Measurements from ENCODE around the gene ALG6. TPM values are rescaled to one million over a fixed set of nuclear protein-coding genes. Genes with fewer than 3 reads are reported as not detected.
A peak's percentile ranks its signal among the peaks of the same experiment; 100 is the strongest.

ALG6 gene
- total RNA-seq, 1 donor from 2014 or later, result 20.3 TPM

DNA sequence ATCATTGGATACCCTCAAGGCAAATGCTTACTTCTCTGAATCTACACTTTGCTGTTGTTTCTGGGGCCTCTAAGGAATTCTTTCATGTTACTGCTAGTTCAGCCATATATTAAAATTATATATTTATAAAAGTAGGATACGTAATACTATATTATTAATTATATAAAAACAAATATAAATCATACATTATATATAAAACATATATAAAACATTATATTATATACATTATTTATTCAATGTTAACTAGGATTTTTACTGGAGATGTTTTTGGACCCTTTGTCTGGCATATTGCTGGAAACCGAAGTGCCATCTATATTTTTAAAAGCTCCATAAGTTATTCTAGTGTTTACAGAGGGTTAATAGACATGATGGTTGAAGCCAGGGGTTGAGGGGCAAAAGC, 12.2 kb downstream of the ALG6 start:
- H3K27me3 Mint-ChIP-seq (ENCODE audit: low read depth), result no peaks in the 10 kb centered on the region
- H3K9me3 Mint-ChIP-seq, result peaks cover 11% of the 10 kb centered on the region

DNA sequence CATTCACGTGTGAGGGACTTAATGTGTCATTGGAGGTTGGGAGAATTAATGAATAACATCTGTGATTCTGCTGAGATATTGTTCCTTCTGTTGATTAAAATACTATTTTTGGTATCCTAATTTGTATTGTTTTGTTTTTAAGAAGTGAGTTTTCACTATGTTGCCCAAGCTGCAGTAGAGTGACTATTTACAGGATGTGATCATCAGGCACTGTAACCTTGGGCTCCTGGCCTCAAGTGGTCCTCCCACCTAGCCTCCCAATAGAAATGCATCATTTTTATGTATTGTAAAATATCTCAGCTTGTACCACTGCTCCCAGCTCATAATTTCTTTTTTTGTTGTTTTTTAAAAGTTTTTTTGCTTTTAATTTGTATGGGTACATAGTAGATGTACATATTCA, 14.3 kb downstream of the ALG6 start:
- Mint-ChIP-seq H3K9me3 (peaks cover 15% of the 10 kb centered on the region), H3K4me1 (no peaks in the 10 kb centered on the region), H3K4me3 (no peak overlapping the region), H3K27me3 (ENCODE audit: low read depth) (no peaks in the 10 kb centered on the region), H3K27ac (no peak overlapping the region), H3K36me3 (peaks cover 30% of the 10 kb centered on the region)
- TF ChIP-seq, protein P1, sequence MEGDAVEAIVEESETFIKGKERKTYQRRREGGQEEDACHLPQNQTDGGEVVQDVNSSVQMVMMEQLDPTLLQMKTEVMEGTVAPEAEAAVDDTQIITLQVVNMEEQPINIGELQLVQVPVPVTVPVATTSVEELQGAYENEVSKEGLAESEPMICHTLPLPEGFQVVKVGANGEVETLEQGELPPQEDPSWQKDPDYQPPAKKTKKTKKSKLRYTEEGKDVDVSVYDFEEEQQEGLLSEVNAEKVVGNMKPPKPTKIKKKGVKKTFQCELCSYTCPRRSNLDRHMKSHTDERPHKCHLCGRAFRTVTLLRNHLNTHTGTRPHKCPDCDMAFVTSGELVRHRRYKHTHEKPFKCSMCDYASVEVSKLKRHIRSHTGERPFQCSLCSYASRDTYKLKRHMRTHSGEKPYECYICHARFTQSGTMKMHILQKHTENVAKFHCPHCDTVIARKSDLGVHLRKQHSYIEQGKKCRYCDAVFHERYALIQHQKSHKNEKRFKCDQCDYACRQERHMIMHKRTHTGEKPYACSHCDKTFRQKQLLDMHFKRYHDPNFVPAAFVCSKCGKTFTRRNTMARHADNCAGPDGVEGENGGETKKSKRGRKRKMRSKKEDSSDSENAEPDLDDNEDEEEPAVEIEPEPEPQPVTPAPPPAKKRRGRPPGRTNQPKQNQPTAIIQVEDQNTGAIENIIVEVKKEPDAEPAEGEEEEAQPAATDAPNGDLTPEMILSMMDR (IDR thresholded peaks at IDR 0.05; ENCODE audit: unreplicated experiment), result no peak
- no peak for DNase-seq (ENCODE audit: low spot score in 2 of 2, unreplicated experiment in 2 of 2)

More for the DNA sequence above, 12.2 kb downstream of the ALG6 start:
- no peaks in the 10 kb centered on the region for H3K4me1 Mint-ChIP-seq
- DNase-seq (ENCODE audit: low spot score in 2 of 2, unreplicated experiment in 2 of 2), result no peak
- H3K4me3 Mint-ChIP-seq, result no peak overlapping the region
- no peak overlapping the region for H3K27ac Mint-ChIP-seq
- peaks cover 29% of the 10 kb centered on the region for H3K36me3 Mint-ChIP-seq
- TF ChIP-seq, protein P1 (IDR thresholded peaks at IDR 0.05; ENCODE audit: unreplicated experiment), result no peak

DNA sequence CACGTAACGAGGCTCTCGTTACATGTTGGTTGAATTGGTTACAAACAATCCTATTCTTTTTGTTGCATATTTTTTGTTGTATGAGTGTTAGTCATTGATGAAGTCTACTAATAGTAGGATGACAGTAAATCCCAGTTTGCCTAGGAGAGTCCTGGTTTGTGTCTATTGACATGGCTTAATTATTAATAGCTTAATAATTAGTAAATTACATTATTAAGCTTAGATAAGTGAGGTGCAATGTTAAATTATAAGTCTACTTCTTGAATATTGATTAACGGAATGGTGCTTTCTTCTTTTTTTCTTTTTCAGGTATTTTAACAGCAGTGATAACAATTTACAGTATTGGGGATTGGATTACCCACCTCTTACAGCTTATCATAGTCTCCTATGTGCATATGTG, 34.5 kb downstream of the ALG6 start:
- TF ChIP-seq, protein P1 (IDR thresholded peaks at IDR 0.05; ENCODE audit: unreplicated experiment), result no peak
- no peak overlapping the region for H3K4me3 Mint-ChIP-seq
- no peak for DNase-seq (ENCODE audit: low spot score in 2 of 2, unreplicated experiment in 2 of 2)
- H3K9me3 Mint-ChIP-seq, result peaks cover 4% of the 10 kb centered on the region
- H3K27ac Mint-ChIP-seq, result no peak overlapping the region
- peaks cover 7% of the 10 kb centered on the region for H3K4me1 Mint-ChIP-seq
- peaks cover 23% of the 10 kb centered on the region for H3K36me3 Mint-ChIP-seq
- no peaks in the 10 kb centered on the region for H3K27me3 Mint-ChIP-seq (ENCODE audit: low read depth)

DNA sequence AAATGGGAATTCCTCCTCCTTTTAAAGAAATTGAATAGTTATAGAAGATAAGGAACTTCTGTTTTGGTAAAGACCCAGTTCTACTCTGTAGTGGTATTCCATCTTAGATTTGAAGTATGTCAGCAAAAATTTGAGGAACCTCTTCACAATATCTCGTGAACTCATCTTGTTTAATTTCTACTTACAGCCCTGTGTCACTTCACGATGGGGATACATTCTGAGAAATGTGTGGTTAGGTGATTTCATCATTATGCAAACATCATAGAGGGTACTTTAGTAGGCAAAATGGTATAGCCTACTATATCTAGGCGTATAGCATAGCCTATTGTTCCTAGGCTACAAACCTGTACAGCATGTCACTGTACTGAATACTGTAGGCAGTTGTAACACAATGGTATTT, 36.0 kb downstream of the ALG6 start:
- Mint-ChIP-seq H3K4me1 (peaks cover 7% of the 10 kb centered on the region), H3K4me3 (no peak overlapping the region), H3K27ac (no peak overlapping the region), H3K36me3 (peaks cover 21% of the 10 kb centered on the region), H3K27me3 (ENCODE audit: low read depth) (no peaks in the 10 kb centered on the region), H3K9me3 (peaks cover 4% of the 10 kb centered on the region)
- TF ChIP-seq, protein P1 (IDR thresholded peaks at IDR 0.05; ENCODE audit: unreplicated experiment), result no peak
- DNase-seq (ENCODE audit: low spot score in 2 of 2, unreplicated experiment in 2 of 2), result no peak

DNA sequence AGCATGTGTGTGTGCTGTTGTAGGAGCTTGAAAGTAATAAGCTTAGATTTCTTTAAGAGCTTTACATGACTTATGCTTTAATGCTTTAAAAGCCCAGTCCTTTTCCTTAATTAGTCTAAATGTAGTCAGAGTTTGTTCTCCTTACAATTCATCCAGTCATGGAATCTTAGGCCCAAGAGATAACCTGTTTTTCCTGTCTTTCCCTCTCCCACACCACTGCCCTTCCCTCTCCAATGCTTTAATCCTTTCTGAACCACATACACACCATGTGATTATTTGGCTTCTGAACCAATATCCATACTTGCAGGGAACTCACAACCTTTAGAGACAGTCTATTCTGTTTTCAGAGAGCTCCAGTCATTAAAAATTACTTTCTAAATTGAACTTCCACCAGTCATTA, 37.6 kb downstream of the ALG6 start:
- peaks cover 7% of the 10 kb centered on the region for H3K4me1 Mint-ChIP-seq
- peak overlapping the region; percentile 36 for H3K27ac Mint-ChIP-seq
- no peaks in the 10 kb centered on the region for H3K27me3 Mint-ChIP-seq (ENCODE audit: low read depth)
- H3K4me3 Mint-ChIP-seq, result no peak overlapping the region
- H3K9me3 Mint-ChIP-seq, result no peaks in the 10 kb centered on the region
- TF ChIP-seq, protein P1 (IDR thresholded peaks at IDR 0.05; ENCODE audit: unreplicated experiment), result no peak
- H3K36me3 Mint-ChIP-seq, result peaks cover 9% of the 10 kb centered on the region
- DNase-seq (ENCODE audit: low spot score in 2 of 2, unreplicated experiment in 2 of 2), result no peak

DNA sequence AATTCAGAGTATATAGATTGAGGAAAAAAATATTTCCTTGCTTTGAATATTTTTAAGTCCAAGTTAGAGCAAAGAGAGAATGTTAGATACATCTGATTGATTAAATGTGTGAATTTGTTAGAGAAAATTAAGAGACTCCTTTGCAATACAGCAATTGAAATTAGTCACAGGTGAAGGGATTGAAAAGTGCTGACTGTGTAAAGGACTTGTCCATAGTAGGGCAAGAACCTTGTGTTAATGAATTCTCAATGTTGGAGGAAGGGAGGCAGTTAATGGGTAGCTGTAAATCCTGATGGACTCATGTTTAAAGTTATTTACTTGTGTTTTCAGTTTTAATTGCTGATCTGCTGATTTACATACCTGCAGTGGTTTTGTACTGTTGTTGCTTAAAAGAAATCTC, 38.6 kb downstream of the ALG6 start:
- Mint-ChIP-seq H3K27me3 (ENCODE audit: low read depth) (no peaks in the 10 kb centered on the region), H3K4me1 (peaks cover 8% of the 10 kb centered on the region), H3K36me3 (peaks cover 8% of the 10 kb centered on the region), H3K4me3 (no peak overlapping the region), H3K9me3 (no peaks in the 10 kb centered on the region), H3K27ac (no peak overlapping the region)
- no peak for DNase-seq (ENCODE audit: low spot score in 2 of 2, unreplicated experiment in 2 of 2)
- TF ChIP-seq, protein P1 (IDR thresholded peaks at IDR 0.05; ENCODE audit: unreplicated experiment), result no peak

All from mesothelial cell of epicardium (in vitro differentiated cells).